Measurements from ENCODE around the gene JPH4. TPM values are rescaled to one million over a fixed set of nuclear protein-coding genes. Genes with fewer than 3 reads are reported as not detected.

Gene JPH4
- total RNA-seq, 1 experiment from 2014 or later = 0.10 TPM

DNA sequence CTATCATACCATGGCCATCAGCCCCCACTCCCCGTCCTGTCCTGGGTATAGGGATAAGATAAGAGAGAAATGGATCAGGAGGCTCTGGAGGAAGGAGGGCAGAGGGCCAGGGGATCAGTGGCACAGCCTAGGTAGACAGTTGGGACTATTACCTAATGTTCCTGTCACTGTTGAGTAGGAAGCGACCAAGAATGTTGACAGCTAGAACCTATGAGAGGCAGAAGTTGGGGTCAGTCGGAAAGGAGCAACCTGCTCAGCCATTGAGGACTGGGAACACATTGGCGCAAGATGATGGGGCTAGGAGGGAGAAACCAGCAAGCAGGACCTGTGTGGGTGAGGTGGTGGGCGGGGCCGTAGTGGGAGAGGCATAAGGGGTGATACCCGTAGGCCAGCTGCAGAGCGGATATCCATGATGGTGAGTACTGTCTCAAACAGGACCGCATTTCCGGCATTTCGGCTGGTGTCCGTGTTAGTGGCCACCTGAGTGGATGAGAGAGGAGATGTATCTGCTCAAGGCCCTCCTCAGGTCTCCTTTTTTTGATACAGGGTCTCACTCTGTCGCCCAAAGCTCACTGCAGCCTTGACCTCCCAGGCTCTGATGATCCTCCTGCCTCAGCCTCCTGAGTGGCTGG lies 14.3 kb downstream of the JPH4 start:
- no peak for DNase-seq (ENCODE audit: low read depth)

DNA sequence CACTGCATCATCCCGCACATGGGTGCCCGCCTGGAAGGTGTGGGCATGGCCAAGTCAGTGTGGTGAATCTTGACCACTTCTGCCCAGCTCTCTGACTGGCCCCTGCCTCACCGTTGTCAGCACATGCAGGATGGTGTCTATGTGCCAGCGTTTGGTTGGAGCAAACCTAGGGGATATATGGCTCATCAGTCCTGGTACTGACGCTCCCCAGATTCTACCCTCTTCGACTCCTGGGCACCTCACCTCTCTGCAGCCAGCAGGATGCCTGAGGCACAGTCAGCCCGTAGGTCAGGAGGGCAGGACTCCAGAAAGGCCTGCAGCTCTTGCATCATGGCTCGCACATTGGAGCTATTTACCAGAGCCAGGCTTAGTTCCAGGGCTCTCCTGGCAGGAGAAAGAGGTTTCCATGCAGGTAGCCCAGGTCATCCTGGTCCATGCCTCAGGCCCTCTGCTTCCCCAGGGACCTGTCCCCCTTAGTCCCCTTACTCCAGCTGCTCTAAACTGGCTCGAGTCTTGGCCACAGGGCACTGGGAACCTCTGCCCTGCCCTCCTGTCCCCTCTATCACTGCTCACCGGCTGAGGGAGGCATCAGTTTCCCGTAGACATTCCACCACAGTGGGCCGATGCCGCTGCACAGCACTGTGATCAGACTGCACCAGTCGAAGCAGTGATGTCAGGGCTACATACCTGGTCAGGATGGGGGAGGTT lies 15.0 kb downstream of the JPH4 start:
- no peak for DNase-seq (ENCODE audit: low read depth)

GRCh38 chr14:23562822-23563472 lies 15.6 kb downstream of the JPH4 start:
- DNase-seq (ENCODE audit: low read depth) = peak; percentile 35

DNA sequence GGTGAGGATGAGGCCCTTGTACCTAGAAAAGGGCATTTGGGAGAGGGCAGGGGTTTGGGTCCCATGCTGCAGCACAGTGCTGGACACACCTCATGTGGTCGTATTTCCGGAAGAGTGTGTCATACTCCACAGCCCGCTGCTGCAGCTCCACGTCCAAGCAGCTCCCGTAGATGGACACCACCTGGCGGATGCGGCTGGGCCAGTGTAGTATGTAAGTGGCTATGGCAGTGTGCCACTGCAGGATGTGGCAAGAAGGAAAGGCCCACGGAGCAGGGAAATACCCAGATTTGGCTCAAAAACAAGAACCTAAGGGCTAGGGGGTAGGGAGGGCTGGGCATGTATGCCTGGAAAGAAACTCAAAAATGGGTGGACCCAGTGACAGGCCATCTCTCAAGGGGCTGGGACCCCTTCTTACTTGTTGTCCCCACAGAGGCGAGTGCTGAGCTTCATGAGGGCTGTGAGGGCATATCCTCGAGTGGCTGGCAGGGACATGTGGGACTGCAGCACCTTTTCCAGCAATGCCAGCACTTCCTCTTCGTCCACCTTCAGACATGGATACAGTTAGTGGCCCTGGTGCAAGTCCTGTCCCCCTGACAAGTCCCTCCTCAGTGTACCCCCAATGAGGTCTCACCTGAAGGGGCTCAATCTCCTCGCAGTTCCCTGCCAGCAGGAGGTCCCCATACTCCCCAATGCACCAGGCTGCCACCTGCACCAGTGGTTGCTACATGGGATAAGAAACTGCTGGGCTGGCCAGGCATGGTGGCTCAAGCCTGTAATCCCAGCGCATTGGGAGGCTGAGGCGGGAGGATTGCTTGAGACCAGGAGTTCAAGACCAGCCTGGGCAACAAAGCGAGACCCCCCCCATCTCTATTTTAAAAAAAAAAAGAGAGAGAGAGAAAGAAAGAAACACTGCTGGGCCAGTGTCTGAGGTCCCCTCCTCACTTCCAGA lies 16.4 kb downstream of the JPH4 start:
- DNase-seq (ENCODE audit: low read depth) = peak; percentile 37

DNA sequence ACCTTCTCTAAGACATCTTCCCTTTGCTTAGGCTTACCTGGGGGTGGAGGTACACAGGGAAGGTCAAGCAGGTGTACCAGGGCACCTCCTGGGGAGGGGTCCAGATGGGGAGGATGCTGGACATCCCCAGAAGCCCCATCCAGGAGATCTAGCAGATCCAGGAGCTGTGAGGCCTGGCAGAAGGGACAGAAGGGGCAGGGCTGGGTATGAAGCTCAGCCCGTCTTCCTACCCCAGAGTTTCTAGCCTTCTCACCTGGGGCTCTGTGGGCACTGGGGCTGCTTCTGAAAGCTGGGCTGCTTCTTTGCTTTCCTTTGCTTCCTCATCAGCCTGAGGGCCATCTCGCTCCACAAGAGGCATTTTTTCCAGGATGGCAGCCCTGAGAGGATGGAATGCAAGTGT lies 17.3 kb downstream of the JPH4 start:
- DNase-seq (ENCODE audit: low read depth) = no peak

DNA sequence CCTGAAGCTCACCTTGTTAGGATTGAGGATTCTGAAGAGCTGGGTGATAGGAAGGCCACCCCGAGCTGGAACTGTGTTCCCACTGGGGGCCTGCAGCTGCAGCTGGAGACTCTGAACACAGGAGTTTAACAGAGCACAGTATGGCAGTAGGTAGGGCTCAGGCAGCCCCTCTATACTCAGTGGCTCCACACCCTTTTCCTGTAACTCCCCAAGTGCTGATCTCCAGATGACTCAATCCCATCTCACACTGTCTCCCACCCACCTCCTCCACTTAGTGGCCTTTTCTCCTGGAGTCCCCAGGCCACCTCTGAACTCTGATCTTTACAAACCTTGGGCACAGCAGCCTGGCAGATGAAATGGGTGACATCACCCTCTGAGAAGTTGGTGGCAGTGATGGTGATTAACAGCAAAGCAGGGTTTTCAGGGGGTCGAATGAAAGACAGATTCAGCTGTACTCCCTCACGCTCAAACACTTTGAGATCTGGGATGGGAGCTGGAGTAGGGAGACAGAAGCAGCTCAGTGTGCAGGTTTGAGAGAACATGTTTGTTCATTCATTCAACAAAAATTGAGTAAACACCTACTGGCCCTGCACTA lies 18.6 kb downstream of the JPH4 start:
- no peak for DNase-seq (ENCODE audit: low read depth)

- peak; percentile 40 for DNase-seq (ENCODE audit: low read depth)
Measured at GRCh38 chr14:23559010-23559925, 19.3 kb downstream of the JPH4 start.

- no peak for DNase-seq (ENCODE audit: low read depth)
Measured at GRCh38 chr14:23558346-23559009, 20.1 kb downstream of the JPH4 start.

GRCh38 chr14:23557946-23558345 lies 20.6 kb downstream of the JPH4 start:
- no peak for DNase-seq (ENCODE audit: low read depth)

- DNase-seq (ENCODE audit: low read depth) = no peak
Measured at GRCh38 chr14:23557521-23557920, 21.1 kb downstream of the JPH4 start.

- DNase-seq (ENCODE audit: low read depth) = no peak
Measured at GRCh38 chr14:23556700-23557440, 21.7 kb downstream of the JPH4 start.

DNA sequence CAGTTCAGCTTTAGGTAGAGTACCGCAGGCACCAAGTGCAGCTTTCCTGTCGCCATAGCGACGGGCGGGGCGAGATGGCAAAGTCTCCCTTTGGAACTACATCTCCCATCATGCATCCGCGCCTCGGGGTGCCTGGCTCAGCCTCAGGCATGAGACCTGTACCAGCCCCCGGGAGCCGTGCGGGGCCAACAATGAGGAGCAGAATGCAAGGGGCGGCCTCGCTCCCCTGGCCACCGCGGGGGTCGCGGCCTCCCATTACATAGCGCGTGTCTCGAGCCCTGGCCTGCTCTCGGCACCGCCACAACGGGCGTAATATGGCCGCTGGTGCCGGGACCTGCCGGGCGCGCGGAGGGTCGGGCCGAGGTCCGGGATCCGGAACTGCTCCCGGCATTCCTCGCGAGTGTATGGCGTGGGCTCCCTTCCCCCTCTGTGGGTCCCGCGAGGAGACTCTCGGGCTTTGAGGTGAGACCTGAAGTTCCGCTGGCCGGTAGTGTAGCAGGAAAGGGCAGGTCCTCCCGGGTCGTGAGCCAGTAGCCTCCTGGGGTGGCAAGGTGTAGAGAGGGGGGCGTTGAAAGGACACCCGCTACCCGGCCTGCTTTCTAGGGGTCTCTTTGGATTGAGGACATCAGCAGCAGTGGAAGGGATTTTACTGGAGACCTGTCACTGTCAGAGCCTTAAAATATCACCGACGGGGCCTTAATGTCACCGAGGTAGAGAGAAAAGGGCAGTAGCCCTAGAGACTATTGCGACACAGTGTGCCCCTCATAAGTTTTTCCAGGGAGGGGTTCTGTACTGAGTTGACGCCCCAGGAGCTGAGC lies 22.5 kb downstream of the JPH4 start, which contains the start of gene THTPA:
TSS of gene THTPA (plus strand) at position 390 of the 818 bp plus-strand sequence. CDS start 487 bp downstream, outside the sequence.
- DNase-seq (ENCODE audit: low read depth) = peak; percentile 90

GRCh38 chr14:23555533-23555881 lies 23.1 kb downstream of the JPH4 start:
- no peak for DNase-seq (ENCODE audit: low read depth)

- DNase-seq (ENCODE audit: low read depth) = peak; percentile 53
Measured at GRCh38 chr14:23551266-23552028, 27.1 kb downstream of the JPH4 start, which contains the start of gene ZFHX2. Gene ZFHX2 (minus strand): TSS chr14:23551765. CDS start chr14:23535325, 16,440 bp downstream.

GRCh38 chr14:23550812-23551265 lies 27.8 kb downstream of the JPH4 start:
- DNase-seq (ENCODE audit: low read depth) = no peak

DNA sequence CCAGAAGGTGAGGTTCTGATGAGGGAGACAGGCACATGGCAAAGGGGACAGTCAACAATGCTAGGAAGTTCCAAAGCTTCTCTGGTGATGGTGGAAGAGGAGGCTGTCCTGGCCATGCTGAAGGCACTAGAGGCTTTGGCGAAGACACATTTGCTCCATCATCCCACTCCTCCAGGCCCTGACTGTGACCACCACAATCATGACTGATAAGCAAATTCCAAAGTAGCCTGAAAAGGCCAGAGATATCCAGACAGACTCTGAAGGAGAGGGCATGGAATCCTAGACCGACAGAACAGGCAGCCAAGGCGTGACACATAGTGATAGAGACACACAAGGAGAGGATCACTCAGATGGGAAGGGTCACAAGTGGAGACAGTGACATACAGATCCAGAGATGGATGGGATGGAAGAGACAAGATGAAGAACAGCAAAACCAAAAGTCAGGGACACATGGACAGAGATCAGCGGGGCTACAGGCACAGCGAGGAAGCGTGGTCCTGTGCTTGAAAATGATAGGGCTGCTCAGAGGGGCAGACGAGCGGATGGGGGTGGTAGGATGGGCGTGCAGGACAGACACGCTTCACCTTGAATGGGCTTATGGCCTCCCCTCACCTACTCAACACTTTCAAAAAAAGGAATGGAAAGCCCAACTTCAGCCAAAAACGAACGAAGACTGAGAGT lies 28.3 kb downstream of the JPH4 start:
- DNase-seq (ENCODE audit: low read depth) = no peak
